Stimulated activated CD4-positive, alpha-beta T cell treated with anti-CD3 and anti-CD28 coated beads, Interleukin-1b, Interleukin-23, amount 100 ng/mL, for 1 hour (primary cell): Measurements from ENCODE around the gene OBSCN.
"Not testable (repeated sequence)": the region's sequence is repeated elsewhere in the genome, so short reads cannot be mapped to it uniquely, and the experiment has no call there.

Experiments used
- DNase-seq, 2 donors: peaks; one replicate each; pipeline ENCODE4 v3.0.0-alpha.2; 2020; ENCODE audit warnings: low read depth in 2 of 2

Gene OBSCN

DNA sequence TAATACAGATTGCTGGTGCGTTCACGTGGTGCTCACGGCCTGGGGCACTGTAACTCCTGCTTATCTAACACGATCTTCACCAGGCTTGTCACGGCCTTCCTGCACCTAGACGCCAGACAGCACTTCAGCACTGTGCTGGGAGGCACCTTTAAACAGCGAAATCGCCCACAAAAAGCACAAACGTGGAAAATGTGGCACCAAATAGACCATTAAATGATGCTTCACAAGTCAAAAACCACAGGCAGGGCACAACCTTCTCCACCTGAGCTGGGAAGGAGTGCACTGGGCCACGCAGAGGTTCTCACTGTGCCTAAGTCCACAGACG, 22.2 kb upstream of the OBSCN start:
- DNase-seq, result no peak

DNA sequence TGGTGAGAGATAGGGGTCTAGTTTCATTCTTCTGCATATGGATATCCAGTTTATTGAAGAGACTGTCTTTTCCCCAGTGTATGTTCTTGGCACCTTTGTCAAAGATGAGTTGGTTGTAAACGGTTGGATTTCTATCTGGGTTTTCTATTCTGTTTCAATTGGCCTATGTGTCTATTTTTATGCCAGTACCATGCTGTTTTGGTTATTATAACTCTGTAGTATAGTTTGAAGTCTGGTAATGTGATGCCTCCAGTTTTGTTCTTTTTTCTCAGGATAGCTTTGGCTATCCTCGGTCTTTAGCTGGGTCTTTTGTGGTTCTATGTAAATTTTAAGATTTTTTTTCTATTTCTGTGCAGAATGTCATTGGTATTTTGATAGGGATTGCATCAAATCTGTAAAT, 19.6 kb upstream of the OBSCN start:
- not testable (repeated sequence) for DNase-seq

DNA sequence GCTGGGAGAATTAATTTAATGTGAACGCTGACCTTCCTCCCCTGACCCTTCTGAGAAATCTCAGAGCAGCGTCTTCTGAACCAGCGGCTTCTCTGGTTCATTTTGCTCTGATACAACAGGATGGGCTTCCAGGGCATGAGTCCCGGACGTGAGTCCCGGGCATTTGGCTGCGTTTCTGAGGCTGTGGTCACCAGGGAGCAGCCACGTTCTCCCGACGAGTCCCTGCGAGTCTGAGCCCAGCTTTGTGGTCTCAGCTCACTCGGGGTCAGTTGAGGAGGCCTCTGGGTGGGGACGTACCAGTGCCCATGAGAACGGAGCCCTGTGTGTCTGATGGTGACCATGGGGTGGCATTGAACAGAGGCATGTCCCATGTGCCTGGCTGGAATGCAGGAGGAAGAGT, 17.7 kb upstream of the OBSCN start:
- DNase-seq, result no peak

DNA sequence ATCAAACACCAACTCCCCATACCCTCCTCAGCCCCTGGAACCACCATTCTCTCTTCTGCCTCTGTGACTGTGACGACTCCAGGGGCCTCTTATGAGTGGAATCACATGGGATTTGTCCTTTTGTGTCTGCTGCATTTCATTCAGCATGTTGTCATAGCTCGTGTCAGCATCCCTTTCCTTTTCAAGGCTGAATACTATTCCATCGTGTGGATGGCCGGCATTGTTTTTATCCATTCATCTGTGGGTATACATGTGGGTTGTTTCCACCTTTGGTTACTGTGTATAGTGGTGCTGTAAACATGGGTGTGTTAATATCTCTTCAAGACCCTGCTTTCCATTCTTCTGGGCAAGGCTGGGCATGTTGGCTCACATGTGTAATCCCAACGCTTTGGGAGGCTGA, 17.1 kb upstream of the OBSCN start:
- DNase-seq, result no peak

DNA sequence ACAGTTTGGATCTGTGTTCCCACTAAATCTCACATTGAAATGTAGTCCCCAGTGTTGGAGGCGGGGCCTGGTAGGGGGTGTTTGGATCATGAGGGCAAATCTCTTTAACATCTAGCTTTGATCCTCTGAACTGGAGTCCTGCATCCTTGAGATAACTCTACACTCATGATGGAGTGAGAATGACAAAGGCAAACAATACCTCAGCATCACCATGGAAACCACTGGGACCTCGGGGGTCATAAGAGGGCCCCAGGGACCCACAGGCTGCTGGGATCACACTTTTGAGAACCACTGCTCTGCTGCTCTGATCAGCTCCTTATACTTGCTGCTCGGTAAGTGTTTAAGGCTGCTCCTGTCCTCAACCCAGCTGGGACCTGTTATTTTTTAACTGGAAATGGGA, 13.4 kb upstream of the OBSCN start:
- DNase-seq, result no peak

DNA sequence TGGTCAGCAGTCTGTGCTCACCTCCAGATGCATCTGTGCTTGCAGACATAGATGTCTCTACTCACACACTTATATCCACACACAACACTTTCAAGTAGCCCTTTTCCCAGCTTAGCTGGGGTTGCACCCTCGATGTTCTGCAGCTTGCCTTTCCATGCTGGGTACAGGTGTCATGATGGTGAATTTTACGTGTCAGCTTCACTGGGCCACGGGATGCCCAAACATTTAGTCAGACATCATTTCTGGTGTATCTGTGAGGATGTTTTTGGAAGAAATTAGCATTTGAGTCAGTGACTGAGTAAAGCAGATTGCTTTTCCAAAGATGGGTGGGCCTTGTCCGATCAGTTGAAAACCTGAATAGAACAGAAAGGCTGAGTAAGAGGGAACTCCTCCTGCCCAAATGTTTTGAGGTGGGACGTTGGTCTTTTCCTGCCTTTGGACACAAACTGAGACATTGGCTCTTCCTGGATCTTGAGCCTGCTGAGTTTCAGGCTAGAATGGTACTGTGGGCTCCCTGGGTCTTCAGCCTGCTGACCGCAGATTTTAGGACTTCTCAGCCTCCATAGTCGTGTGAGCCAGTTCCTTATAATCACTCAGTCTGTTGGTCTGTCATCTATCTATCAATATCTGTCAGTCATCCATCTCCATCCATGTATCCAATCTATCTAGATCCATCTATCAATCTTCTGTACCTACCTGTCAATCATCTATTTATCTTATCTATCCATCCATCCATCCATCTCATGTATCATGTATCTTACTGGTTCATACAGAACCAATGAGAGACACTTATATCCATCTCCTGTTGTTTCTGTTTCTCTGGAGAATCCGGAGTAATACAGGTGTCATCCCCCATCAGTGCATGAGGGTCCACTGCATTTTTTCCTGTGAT, 12.7 kb upstream of the OBSCN start:
- DNase-seq, result no peak

DNA sequence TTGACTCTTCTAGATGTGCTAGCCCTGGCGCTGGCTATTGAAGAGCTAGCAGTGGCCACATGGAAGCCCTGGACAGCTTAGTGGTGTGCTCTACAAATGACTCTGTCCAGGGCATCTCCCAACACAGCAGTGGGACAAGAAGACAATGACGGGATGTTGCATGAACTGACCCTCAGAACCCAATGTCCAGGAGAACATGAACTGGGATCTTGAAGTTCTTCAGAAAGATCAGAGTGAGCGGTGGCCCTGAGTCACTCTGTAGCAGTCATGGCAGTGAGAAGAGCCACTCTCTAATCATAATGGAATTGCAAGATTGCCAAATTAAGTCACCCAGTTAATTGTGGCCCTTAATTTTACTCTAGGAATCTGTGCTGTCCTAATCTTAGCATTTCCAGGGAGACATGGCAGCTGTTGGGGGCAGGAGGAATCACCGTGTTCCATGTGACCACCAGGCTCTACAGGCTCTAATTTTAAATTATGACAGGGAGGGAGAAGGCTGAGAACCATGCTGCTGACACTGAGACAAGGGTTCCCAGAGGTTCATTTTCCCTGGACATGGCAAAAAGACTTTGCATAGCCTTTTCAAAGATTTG, 10.2 kb upstream of the OBSCN start:
- no peak for DNase-seq

DNA sequence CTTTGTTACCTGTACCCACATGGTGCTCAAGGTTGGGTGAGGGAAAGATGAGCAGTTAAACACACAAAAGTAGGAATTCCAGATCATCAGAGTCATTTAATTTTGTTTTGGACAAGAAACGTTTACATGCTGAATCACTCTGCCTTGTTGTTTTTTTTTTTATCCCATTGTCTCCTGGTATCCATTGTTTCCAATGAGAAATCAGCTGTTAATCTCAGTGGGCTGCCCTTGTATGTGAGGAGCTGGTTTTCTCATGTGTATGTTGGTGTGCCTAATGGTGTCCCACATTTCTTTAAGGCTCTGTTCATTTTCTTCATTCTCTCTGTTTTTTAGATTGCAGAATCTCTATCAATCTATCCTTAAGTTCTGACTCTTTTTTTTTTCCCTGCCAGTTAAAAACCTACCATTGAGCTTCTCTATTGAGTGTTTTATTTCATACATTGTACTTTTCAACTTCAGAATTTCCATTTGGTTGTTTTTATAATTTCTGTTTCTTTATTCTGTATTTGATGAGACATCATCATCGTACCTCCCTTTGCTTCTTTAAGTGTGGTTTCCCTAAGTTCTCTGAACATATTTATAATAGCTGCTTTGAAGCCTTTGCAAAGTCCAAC, 8.8 kb upstream of the OBSCN start:
- DNase-seq, result no peak

DNA sequence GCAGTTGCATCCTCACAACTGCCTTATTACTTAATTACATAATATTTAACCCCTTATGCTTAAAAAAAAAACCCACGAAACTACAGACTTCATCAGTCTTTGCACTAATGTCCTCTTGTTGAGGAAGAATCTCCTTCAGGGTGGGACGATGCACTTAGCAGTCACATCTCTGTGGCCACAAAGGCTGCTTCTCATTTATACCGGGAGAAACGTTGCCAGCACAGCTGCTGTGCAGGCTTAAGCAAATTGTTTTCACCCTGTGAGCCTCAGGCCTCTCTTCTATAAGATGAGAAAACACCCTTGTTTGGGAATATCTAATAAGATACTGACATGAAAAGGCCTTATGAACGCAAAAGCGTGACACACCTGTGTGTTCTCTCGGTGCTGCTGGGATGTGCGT, 2.9 kb upstream of the OBSCN start:
- DNase-seq, result no peak

DNA sequence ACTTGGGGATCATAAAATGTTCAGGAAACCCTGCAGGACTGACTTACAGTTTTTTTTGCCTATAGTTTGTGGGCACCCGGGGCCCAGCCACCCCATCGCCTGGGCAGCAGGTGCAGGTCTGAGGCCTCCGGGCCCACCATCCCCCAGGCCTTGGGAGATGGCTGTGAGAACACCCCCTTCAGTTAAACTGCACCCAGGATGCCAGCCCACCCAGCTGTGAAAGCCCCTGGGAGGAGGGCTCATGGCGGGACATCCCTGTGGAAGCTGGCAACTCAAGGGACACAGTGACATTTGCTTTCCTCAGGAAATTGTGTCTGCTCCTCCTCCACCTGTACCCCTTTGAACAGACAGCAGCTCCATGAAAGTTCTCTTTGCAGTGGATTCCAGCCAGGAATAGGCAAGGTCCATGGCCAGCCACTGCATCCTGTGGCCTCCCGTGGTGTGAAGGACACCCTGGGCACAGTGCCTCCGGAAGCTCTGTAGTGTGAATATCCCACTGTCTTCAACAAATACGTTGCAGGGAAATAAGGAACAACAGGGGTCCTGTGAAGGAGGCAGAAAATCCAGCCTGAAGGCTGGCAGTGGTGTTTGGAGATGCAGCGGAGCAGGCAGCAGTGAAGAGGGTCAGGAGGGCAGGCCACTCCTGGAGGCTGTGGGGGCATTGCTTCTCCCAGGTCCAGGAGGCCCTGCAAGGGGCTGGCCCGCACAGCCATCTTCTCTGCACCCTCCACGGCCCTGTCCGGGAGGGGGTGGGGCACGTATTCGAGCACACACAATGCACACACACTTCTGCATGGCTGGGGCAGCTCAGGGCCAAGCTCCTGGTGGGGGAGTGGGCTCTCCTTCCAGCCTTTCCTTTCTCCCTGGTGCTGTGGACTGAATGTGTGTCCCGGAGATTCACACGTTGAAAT, 2.1 kb upstream of the OBSCN start:
- DNase-seq, result no peak

DNA sequence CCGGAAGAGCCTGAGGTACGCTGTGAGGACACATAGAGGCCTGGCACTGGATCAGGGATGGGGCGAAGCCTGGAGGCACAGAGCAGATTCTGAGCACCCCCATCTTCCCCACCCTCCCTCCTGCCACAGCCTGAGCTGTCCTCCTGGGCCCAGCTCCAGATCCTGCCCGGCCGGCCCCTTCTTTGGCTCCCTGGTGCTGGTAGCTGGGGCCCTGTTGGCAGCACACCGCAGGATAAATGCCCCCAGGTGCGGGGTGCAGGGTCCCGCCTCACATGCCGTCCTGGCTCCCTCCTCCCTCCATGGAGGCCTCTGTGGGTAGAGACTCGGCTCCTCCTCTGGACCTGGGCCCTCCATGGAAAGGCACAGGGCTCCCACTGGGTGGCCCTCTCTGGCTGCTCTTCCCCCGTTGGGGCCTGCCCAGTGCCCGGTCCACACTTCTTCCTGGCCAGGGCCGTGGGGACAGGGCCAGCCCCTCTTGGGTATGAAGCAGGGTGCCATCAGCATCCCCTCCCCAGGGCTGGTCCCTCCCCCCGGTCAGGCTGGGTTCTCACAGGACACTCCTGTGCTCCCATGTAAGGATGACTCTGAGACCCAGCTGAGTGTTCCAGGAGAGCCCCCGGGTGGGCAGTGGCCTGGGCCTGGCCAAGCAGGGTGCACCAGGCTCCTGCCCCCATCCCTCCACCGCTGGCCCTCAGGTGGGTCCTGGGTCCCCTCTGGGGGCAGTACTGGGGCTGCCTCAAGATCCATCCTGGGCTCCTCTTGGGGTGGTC, 1.1 kb upstream of the OBSCN start:
- DNase-seq, result no peak

DNA sequence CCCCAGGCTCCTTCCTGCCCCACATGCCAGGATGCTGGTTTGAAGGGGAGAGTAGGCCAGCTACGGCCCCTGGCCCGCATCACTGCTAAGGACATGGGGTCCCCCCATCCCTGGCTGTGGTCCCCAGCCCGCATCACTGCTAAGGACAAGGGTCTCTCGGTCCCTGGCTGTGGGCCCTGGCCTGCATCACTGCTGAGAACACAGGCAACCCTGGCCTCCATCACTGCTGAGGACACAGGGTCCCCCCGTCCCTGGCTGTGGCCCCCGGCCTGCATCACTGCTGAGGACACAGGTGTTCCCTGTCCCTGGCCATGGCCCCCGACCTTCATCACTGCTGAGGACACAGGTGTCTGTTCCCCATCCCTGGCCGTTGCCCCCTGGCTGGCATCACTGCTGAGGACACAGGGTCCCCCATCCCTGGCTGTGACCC, 448 bp upstream of the OBSCN start:
- DNase-seq, result no peak

DNA sequence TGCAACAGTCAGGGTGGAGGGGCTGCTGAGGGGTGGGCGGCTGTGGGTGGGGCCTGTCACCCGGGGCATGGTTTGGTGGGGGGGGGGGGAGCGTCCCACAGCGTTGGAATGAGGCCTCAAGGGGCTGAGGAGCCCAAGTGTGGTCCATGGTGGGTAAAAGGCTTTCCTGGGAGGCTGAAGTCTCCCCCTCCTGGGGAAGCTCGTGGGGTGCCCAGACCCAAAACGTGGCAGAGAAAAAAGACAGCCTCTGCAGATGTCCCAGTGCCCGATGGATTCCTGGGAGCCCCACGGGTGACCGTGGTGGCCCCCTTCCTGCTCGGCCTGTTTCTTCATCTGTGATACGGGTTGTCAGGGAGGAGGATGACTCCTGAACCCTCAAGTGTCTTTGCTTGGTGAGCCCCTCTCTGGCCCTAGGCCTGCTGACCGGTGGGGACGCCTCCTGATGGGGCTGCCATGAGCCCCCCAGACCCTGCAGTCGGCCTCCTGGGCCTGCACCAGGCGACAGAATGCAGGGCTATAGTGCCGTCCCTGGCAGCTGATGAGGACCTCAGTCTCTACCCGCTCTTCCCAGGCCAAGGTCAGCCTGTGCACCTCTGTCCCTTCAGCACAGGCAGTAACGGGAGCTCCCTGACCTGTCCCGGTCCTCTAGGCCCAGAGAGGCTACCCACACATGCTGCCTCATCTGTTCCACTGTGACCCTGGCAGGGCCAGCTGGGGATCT, 1.1 kb downstream of the OBSCN start:
- no peak for DNase-seq

DNA sequence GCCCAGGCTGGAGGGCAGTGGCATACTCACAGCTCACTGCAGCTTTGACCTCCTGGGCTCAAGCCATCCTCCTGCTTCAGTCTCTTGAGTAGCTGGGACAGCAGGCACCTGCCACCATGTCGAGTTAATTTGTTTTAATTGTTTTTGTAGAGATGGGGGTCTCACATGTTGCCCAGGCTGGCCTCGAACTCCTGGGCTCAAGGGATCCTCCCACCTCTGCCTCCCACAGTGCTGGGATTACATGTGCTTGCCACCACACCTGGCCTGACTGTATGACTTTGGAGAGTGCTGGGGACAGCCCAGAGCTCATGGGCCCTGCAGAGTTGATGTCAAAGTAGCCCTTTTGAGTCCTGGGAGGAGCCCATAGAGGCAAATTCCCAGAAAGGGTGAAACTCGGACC, 1.8 kb downstream of the OBSCN start:
- no peak for DNase-seq

DNA sequence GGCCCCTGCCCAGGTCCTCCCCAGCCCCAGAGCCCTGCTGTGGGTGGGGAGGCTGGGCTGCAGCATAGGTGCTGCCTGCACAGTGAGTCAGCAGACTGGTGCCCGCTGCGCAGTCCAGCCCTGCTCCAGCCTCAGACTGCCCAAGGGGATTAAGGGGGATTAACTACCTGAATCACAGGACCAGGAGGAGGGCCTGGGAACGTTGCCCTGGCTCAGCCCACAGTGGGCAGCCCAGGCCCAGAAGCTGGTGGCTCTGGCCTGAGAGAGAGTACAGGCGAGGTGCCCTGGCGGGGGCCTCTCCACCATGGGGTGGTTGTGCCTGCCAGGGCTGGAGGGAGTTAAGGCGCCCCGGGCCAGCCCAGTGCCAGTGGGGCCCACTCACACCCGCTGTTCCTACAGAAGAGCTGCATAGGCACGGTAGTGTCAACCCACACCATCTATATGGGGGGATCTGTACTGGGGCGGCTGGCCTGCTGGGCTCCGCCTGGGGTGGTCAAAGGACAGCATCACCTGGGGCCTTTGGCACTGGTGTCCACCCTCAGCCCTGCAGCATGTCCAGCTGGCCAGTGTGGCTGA, 2.3 kb downstream of the OBSCN start:
- DNase-seq, result no peak

DNA sequence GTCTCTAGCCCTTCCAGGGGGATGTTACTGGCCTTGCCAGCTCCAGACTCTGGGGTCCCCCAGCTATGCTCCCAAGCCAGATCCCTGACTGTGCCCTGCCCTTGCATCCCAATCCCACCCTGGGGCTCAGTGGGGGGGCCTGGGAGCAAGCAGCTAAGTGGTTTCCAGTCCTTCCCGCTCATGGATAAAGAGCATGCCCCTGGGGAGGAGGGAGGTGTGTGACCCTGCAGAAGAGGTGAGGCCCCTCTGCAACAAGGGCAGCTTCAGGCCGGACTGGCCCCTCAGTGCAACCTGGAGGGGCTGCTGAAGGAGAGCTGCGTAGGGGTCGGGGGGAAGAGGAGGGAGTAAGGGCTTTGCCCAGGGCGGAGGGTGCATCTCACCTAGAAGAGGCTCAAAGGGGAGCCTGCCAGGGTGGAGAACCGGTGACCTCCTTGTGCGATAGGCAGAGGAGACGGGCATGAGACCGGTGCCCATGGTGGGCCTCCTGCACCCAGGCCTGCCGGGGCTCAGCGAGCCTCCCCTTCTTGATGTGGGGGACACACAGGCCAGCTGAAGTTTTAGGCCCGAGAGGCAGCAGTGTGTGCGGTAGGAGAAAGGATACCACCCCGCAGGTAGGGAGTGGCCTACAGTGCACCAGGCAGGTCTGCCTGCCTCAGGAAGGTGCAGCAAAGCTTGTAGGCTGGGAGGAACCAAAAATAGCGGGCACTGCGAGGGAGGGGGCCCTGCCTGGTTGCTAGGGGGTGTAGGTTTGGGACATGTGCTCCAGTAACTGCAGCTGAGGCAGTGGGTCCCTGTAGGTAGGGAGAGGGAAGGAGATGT, 3.1 kb downstream of the OBSCN start:
- DNase-seq, result no peak

DNA sequence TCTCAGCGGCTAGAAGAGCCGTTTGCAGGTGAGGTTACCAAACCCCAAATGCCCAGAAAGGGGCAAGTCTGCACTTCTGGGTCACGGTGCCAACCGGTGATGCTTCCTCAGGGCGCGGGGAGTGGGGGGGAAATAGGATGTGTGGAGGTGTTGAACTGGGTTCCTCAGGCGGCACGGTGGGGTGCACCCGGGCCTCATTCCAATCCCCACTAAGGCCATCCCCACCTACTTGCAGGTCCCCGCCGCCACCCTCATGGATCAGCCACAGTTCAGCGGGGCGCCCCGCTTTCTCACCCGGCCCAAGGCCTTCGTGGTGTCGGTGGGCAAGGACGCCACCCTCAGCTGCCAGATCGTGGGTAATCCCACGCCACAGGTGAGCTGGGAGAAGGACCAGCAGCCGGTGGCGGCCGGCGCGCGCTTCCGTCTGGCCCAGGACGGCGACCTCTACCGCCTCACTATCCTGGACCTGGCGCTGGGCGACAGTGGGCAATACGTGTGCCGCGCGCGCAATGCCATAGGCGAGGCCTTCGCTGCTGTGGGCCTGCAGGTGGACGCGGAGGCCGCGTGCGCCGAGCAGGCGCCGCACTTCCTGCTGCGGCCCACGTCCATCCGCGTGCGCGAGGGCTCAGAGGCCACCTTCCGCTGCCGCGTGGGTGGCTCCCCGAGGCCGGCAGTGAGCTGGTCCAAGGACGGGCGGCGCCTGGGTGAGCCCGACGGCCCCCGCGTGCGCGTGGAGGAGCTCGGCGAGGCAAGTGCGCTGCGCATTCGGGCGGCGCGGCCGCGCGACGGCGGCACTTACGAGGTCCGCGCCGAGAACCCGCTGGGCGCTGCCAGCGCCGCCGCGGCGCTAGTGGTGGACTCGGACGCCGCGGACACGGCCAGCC, 3.9 kb downstream of the OBSCN start:
- no peak for DNase-seq

DNA sequence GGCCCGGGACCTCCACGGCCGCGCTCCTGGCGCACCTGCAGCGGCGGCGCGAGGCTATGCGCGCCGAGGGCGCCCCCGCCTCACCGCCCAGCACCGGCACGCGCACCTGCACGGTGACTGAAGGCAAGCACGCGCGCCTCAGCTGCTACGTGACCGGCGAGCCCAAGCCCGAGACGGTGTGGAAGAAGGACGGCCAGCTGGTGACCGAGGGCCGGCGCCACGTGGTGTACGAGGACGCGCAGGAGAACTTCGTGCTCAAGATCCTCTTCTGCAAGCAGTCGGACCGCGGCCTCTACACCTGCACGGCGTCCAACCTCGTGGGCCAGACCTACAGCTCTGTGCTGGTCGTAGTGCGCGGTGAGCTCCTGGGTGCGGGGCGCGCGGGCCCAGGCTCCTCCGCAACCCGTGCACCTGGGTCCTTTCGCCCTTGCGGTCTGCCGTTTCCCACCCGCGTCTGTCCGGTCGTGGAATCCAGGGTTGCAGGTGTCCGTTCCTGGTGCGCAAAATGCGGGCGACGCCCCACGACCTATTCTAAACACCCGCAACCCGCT, 4.6 kb downstream of the OBSCN start:
- no peak for DNase-seq
